Type B pancreatic cell (in vitro differentiated cells): ENCODE data around the gene MUS81. TPM values are rescaled to one million over a fixed set of nuclear protein-coding genes. Genes with fewer than 3 reads are reported as not detected.

Experiments
- DNase-seq: peaks from one replicate; pipeline ENCODE4 v3.0.0; 2021; ENCODE audit warnings: mixed read lengths; ENCODE audit not compliant: unreplicated experiment; ENCODE audit errors: extremely low spot score
- H3K27ac Mint-ChIP-seq: 2 replicates; pipeline ENCODE4 v1.8.0; 2021; ENCODE audit warnings: mild to moderate bottlenecking, mixed read lengths
- H3K27me3 Mint-ChIP-seq: 2 replicates; pipeline ENCODE4 v1.8.0; 2021; ENCODE audit warnings: mixed read lengths
- H3K36me3 Mint-ChIP-seq: 2 replicates; pipeline ENCODE4 v1.8.0; 2021; ENCODE audit warnings: mixed read lengths
- H3K4me1 Mint-ChIP-seq: one replicate; pipeline ENCODE4 v1.8.0; 2021; ENCODE audit warnings: mixed read lengths; ENCODE audit not compliant: unreplicated experiment
- H3K4me3 Mint-ChIP-seq: 2 replicates; pipeline ENCODE4 v1.8.0; 2021; ENCODE audit warnings: mild to moderate bottlenecking, mixed read lengths
- H3K9me3 Mint-ChIP-seq: 2 replicates; pipeline ENCODE4 v1.8.0; 2021; ENCODE audit warnings: mixed read lengths
- CTCF ChIP-seq: fragments of 200-600 bp; sonication (generic); conservative IDR thresholded peaks from 2 replicates; pipeline ENCODE4 v1.5.0; 2021; ENCODE audit warnings: antibody characterized with exemption, mild to moderate bottlenecking
- long read RNA-seq: library from polyadenylated mRNA; unstranded; transcript quantifications from one replicate; pipeline ENCODE4 v2.0.0, GENCODE V29; 2020
- total RNA-seq: library from RNA; stranded (reverse); gene quantifications from 2 replicates; pipeline ENCODE4 v1.2.1, GENCODE V29; 2021; ENCODE audit warnings: low replicate concordance

Gene MUS81
- 67.9 and 72.4 TPM in 2 replicates for total RNA-seq
- long read RNA-seq, partial matches to known transcripts, result 3 of 7 reads
- long read RNA-seq, other reads (novel, unspliced or antisense), result 3 of 7 reads

GRCh38 chr11:65860278-65861164 is at the start of gene MUS81:
MUS81 (plus strand) TSS chr11:65860433; CDS start chr11:65860754, 321 bp downstream.
- Mint-ChIP-seq H3K27ac (peak within 1 kb of the TSS; percentile 97), H3K27me3 (no peaks in the 10 kb centered on the region), H3K9me3 (no peaks in the 10 kb centered on the region), H3K36me3 (peaks cover 15% of the 10 kb centered on the region), H3K4me3 (peak within 1 kb of the TSS; percentile 90), H3K4me1 (peaks cover 24% of the 10 kb centered on the region)
- peak; percentile 98 for TF ChIP-seq CTCF
- peak; percentile 97 for DNase-seq

- Mint-ChIP-seq H3K27ac (no peak overlapping the region), H3K4me1 (peaks cover 29% of the 10 kb centered on the region), H3K4me3 (no peak overlapping the region), H3K9me3 (no peaks in the 10 kb centered on the region), H3K27me3 (no peaks in the 10 kb centered on the region), H3K36me3 (no peaks in the 10 kb centered on the region)
- no peak for TF ChIP-seq CTCF
- DNase-seq, result no peak
These were observed 48.3 kb upstream of the MUS81 start for GRCh38 chr11:65811764-65812475.

GRCh38 chr11:65814131-65814985 is 45.9 kb upstream of the MUS81 start:
- peaks cover 29% of the 10 kb centered on the region for H3K4me1 Mint-ChIP-seq
- H3K9me3 Mint-ChIP-seq, result no peaks in the 10 kb centered on the region
- no peaks in the 10 kb centered on the region for H3K36me3 Mint-ChIP-seq
- TF ChIP-seq CTCF, result no peak
- no peak overlapping the region for H3K4me3 Mint-ChIP-seq
- DNase-seq, result no peak
- H3K27ac Mint-ChIP-seq, result peak overlapping the region; percentile 85
- H3K27me3 Mint-ChIP-seq, result no peaks in the 10 kb centered on the region

GRCh38 chr11:65814986-65815565 is 45.2 kb upstream of the MUS81 start:
- Mint-ChIP-seq H3K9me3 (no peaks in the 10 kb centered on the region), H3K27ac (peak overlapping the region; percentile 21), H3K27me3 (no peaks in the 10 kb centered on the region), H3K4me3 (peak overlapping the region; percentile 9), H3K4me1 (peaks cover 29% of the 10 kb centered on the region), H3K36me3 (no peaks in the 10 kb centered on the region)
- no peak for TF ChIP-seq CTCF
- no peak for DNase-seq

GRCh38 chr11:65816696-65817095 is 43.5 kb upstream of the MUS81 start:
- TF ChIP-seq CTCF, result no peak
- DNase-seq, result no peak
- peak overlapping the region; percentile 85 for H3K4me3 Mint-ChIP-seq
- peak overlapping the region; percentile 95 for H3K27ac Mint-ChIP-seq
- no peaks in the 10 kb centered on the region for H3K27me3 Mint-ChIP-seq
- H3K36me3 Mint-ChIP-seq, result no peaks in the 10 kb centered on the region
- H3K9me3 Mint-ChIP-seq, result no peaks in the 10 kb centered on the region
- peaks cover 25% of the 10 kb centered on the region for H3K4me1 Mint-ChIP-seq
